Brain microvascular endothelial cell (primary cell): ENCODE measurements around the gene DCAF17.

Experiments
- DNase-seq: peaks from one replicate; pipeline ENCODE4 v3.0.0-alpha.2; 2020
- H3K27ac ChIP-seq: fragments of 250-450 bp; sonication (Bioruptor Pico); 2 replicates; pipeline ENCODE4 v1.5.1; 2020; ENCODE audit warnings: mild to moderate bottlenecking, moderate library complexity
- H3K27me3 ChIP-seq: fragments of 250-450 bp; sonication (Bioruptor Pico); replicated peaks from 2 replicates; pipeline ENCODE4 v1.5.1; 2020; ENCODE audit warnings: mild to moderate bottlenecking
- H3K36me3 ChIP-seq: fragments of 250-450 bp; sonication (Bioruptor Pico); replicated peaks from 2 replicates; pipeline ENCODE4 v1.5.1; 2020; ENCODE audit warnings: mild to moderate bottlenecking
- H3K4me3 ChIP-seq: 2 replicates; pipeline ENCODE4 v1.5.1; 2011; ENCODE audit warnings: low read depth, mild to moderate bottlenecking, control low read depth, low read length, moderate library complexity
- in situ Hi-C: cut with HindIII; loops from 2 replicates; pipeline ENCODE4 v1.10.0; 2017; ENCODE audit warnings: low sequenced_read_pairs, low pct_ligation_motif_present
- TF ChIP-seq, protein P1 (sequence below): IDR thresholded peaks from 2 replicates; pipeline ENCODE4 v1.5.1; 2011; ENCODE audit warnings: low read depth, mild to moderate bottlenecking, moderate library complexity, low read length, control low read depth, inconsistent platforms; ENCODE audit errors: missing control alignments

DCAF17 gene

DNA sequence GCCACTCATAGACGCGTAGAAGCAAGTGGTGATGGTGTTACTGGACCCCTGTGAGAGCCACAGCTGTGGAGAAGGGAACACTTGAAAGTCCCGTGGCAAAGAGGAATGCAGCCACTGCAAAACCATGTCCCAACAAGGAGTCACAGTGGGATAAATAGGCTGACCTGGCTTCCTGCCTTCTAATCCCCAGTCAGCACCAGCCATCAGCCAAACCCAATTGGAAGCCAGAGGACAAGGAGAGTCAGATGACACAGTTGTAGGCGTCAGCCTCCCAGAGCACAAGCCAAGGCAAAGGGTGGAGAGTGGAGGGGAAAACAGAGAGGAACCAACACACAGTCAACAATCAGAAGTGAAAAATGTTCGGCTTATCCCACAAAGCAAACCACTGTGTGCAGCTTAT lies 82.8 kb downstream of the DCAF17 start:
- in situ Hi-C loops: no loop called here
- Histone ChIP-seq H3K4me3 (no peak overlapping the region), H3K27ac (no peak overlapping the region), H3K36me3 (no peaks in the 10 kb centered on the region), H3K27me3 (no peaks in the 10 kb centered on the region)
- TF ChIP-seq, protein P1, sequence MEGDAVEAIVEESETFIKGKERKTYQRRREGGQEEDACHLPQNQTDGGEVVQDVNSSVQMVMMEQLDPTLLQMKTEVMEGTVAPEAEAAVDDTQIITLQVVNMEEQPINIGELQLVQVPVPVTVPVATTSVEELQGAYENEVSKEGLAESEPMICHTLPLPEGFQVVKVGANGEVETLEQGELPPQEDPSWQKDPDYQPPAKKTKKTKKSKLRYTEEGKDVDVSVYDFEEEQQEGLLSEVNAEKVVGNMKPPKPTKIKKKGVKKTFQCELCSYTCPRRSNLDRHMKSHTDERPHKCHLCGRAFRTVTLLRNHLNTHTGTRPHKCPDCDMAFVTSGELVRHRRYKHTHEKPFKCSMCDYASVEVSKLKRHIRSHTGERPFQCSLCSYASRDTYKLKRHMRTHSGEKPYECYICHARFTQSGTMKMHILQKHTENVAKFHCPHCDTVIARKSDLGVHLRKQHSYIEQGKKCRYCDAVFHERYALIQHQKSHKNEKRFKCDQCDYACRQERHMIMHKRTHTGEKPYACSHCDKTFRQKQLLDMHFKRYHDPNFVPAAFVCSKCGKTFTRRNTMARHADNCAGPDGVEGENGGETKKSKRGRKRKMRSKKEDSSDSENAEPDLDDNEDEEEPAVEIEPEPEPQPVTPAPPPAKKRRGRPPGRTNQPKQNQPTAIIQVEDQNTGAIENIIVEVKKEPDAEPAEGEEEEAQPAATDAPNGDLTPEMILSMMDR: no peak
- no peak for DNase-seq

- no peaks in the 10 kb centered on the region for H3K27me3 ChIP-seq
- no peak for DNase-seq
- TF ChIP-seq, protein P1: no peak
- no peak overlapping the region for H3K27ac ChIP-seq
- no peak overlapping the region for H3K4me3 ChIP-seq
- in situ Hi-C loops: no loop called here
- no peaks in the 10 kb centered on the region for H3K36me3 ChIP-seq
Measured at GRCh38 chr2:171520471-171520870, 86.4 kb downstream of the DCAF17 start.

DNA sequence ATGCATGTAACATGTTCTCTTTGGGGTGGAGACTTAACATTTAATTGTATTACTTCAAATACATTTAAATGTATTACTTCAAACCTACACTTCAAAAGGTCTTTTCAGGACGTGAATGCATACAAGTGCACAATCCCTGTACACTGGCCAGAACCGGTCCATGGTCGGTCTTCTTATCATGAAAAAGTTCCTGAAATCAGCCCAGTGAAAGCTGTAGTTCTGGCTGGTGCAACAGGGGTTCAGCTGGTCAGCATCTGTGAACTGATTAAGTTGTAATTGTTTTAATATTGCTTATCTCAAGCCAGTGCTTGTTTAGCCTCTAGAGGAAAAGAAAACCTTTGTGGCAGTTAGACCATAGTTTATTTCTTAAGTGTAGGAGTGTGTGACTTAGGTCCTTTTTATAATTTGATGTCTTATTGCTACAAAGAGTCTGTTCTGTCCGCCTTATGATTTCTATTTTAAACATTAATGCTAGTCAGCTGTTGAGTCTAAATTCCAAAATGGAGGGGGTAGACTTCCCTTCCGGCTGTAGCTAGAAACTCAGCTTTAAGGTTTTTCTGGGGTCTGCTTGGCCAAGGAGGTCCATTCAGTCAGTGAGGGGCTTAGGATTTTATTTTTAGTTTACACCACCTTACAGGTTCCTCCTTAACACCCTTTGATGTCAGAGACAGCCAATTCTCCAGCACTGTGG lies 87.5 kb downstream of the DCAF17 start:
- Histone ChIP-seq H3K27me3 (no peaks in the 10 kb centered on the region), H3K36me3 (no peaks in the 10 kb centered on the region), H3K4me3 (peak overlapping the region; percentile 86), H3K27ac (peak overlapping the region; percentile 74)
- TF ChIP-seq, protein P1: no peak
- DNase-seq: no peak
- in situ Hi-C loops: no loop called here

- peak; percentile 63 for DNase-seq
- H3K36me3 ChIP-seq: no peaks in the 10 kb centered on the region
- peak within 1 kb of the TSS; percentile 86 for H3K4me3 ChIP-seq
- in situ Hi-C loops: no loop called here
- H3K27me3 ChIP-seq: no peaks in the 10 kb centered on the region
- H3K27ac ChIP-seq: peak within 1 kb of the TSS; percentile 74
- TF ChIP-seq, protein P1: peak; percentile 30
Measured at GRCh38 chr2:171522052-171522787, 88.2 kb downstream of the DCAF17 start, which contains the start of gene CYBRD1. CYBRD1 (plus strand) TSS chr2:171522474; CDS start chr2:171522546, 72 bp downstream.

DNA sequence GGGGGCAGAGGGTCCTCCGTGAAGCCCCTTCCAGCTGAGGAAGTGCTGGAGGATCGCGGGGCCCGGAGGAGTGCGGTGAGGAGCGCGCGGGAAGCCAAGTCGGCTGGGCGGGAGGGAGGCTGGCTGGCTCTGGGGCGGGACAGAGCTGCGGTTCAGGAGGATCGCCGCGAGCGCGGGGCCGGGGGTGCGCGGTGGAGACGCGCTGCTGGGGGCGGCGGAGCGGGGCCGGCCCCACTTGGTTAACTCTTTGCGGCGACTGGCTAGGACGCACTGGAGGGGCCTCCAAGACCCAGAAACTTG lies 88.7 kb downstream of the DCAF17 start:
- TF ChIP-seq, protein P1: no peak
- Histone ChIP-seq H3K27ac (peak overlapping the region; percentile 74), H3K36me3 (no peaks in the 10 kb centered on the region), H3K4me3 (peak overlapping the region; percentile 86), H3K27me3 (no peaks in the 10 kb centered on the region)
- no peak for DNase-seq
- in situ Hi-C loops: no loop called here
